ENCODE measurements around the gene OLFML2B. TPM values are rescaled to one million over a fixed set of nuclear protein-coding genes. Genes with fewer than 3 reads are reported as not detected.

OLFML2B gene
- total RNA-seq, 1 donor from 2014 or later, result 3.4 TPM

- no peak overlapping the region for H3K27ac ChIP-seq (replicated peaks)
- DNase-seq, result no peak
- intact Hi-C loops (cut with micrococcal nuclease), result no loop called here
- no peak overlapping the region for H3K4me3 ChIP-seq
- H3K4me1 ChIP-seq, result no peaks in the 10 kb centered on the region
- TF ChIP-seq, protein P1, sequence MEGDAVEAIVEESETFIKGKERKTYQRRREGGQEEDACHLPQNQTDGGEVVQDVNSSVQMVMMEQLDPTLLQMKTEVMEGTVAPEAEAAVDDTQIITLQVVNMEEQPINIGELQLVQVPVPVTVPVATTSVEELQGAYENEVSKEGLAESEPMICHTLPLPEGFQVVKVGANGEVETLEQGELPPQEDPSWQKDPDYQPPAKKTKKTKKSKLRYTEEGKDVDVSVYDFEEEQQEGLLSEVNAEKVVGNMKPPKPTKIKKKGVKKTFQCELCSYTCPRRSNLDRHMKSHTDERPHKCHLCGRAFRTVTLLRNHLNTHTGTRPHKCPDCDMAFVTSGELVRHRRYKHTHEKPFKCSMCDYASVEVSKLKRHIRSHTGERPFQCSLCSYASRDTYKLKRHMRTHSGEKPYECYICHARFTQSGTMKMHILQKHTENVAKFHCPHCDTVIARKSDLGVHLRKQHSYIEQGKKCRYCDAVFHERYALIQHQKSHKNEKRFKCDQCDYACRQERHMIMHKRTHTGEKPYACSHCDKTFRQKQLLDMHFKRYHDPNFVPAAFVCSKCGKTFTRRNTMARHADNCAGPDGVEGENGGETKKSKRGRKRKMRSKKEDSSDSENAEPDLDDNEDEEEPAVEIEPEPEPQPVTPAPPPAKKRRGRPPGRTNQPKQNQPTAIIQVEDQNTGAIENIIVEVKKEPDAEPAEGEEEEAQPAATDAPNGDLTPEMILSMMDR (IDR thresholded peaks at IDR 0.05; ENCODE audit: borderline replicate concordance), result no peak
- peaks cover 6% of the 10 kb centered on the region for H3K27me3 ChIP-seq (ENCODE audit: low read depth)
- peaks cover 14% of the 10 kb centered on the region for H3K9me3 ChIP-seq (replicated peaks)
- no peaks in the 10 kb centered on the region for H3K36me3 ChIP-seq
Observed at GRCh38 chr1:162046921-162047320, 23.3 kb upstream of the OLFML2B start.

GRCh38 chr1:162042361-162042760 lies 18.7 kb upstream of the OLFML2B start:
- TF ChIP-seq, protein P1 (IDR thresholded peaks at IDR 0.05; ENCODE audit: borderline replicate concordance), result no peak
- H3K36me3 ChIP-seq, result no peaks in the 10 kb centered on the region
- H3K27me3 ChIP-seq (ENCODE audit: low read depth), result no peaks in the 10 kb centered on the region
- DNase-seq, result no peak
- H3K27ac ChIP-seq (replicated peaks), result no peak overlapping the region
- no peak overlapping the region for H3K4me3 ChIP-seq
- peaks cover 14% of the 10 kb centered on the region for H3K9me3 ChIP-seq (replicated peaks)
- intact Hi-C loops (cut with micrococcal nuclease), result no loop called here
- H3K4me1 ChIP-seq, result no peaks in the 10 kb centered on the region

- Histone ChIP-seq H3K36me3 (no peaks in the 10 kb centered on the region), H3K4me1 (no peaks in the 10 kb centered on the region), H3K27ac (replicated peaks) (no peak overlapping the region), H3K4me3 (no peak overlapping the region), H3K9me3 (replicated peaks) (peaks cover 14% of the 10 kb centered on the region), H3K27me3 (ENCODE audit: low read depth) (no peaks in the 10 kb centered on the region)
- TF ChIP-seq, protein P1 (IDR thresholded peaks at IDR 0.05; ENCODE audit: borderline replicate concordance), result peak; percentile 42
- intact Hi-C loops (cut with micrococcal nuclease), result no loop called here
- no peak for DNase-seq
Observed at GRCh38 chr1:162040657-162041056, 17.0 kb upstream of the OLFML2B start.

GRCh38 chr1:162040001-162040400 lies 16.3 kb upstream of the OLFML2B start:
- H3K4me1 ChIP-seq, result no peaks in the 10 kb centered on the region
- H3K9me3 ChIP-seq (replicated peaks), result peaks cover 14% of the 10 kb centered on the region
- no peaks in the 10 kb centered on the region for H3K27me3 ChIP-seq (ENCODE audit: low read depth)
- H3K36me3 ChIP-seq, result no peaks in the 10 kb centered on the region
- H3K4me3 ChIP-seq, result no peak overlapping the region
- no peak for DNase-seq
- no peak overlapping the region for H3K27ac ChIP-seq (replicated peaks)
- intact Hi-C loops (cut with micrococcal nuclease), result no loop called here
- TF ChIP-seq, protein P1 (IDR thresholded peaks at IDR 0.05; ENCODE audit: borderline replicate concordance), result no peak

GRCh38 chr1:162038624-162039023 lies 15.0 kb upstream of the OLFML2B start:
- Histone ChIP-seq H3K4me3 (no peak overlapping the region), H3K27me3 (ENCODE audit: low read depth) (no peaks in the 10 kb centered on the region), H3K4me1 (peaks cover 4% of the 10 kb centered on the region), H3K27ac (replicated peaks) (no peak overlapping the region), H3K36me3 (no peaks in the 10 kb centered on the region), H3K9me3 (replicated peaks) (peaks cover 14% of the 10 kb centered on the region)
- intact Hi-C loops (cut with micrococcal nuclease), result loop anchor here (5.0 kb wide), 1 partner anchor 246 kb away; no protein-coding TSS in a partner anchor
- DNase-seq, result no peak
- TF ChIP-seq, protein P1 (IDR thresholded peaks at IDR 0.05; ENCODE audit: borderline replicate concordance), result no peak
